DND-41 (cell line): ENCODE results near the gene RMND1.

ENCODE experiments used
- ATAC-seq: fragments of 200-7000 bp; cut with Tn5 transposase; 3 replicates; pipeline ENCODE4 v1.9.1; 2021; ENCODE audit warnings: low read depth; ENCODE audit not compliant: insufficient read depth
- DNase-seq: peaks from one replicate; pipeline ENCODE4 v3.0.0-alpha.2; 2020
- H2AFZ ChIP-seq: 2 replicates; pipeline ENCODE4 v1.6.0; 2012; ENCODE audit warnings: low read depth, low read length
- H3K27ac ChIP-seq: 2 replicates; pipeline ENCODE4 v1.5.1; 2012; ENCODE audit warnings: low read length, inconsistent platforms
- H3K27me3 ChIP-seq: fragments of 200-600 bp; sonication (generic); 2 replicates; pipeline ENCODE4 v1.6.0; 2012; ENCODE audit warnings: low read length, mild to moderate bottlenecking, inconsistent platforms; ENCODE audit not compliant: insufficient read depth, poor library complexity
- H3K36me3 ChIP-seq: 2 replicates; pipeline ENCODE4 v1.5.1; 2012; ENCODE audit warnings: low read length, inconsistent platforms; ENCODE audit not compliant: insufficient read depth
- H3K4me1 ChIP-seq: 2 replicates; pipeline ENCODE4 v1.5.1; 2012; ENCODE audit warnings: mild to moderate bottlenecking, low read length; ENCODE audit not compliant: insufficient read depth
- H3K4me2 ChIP-seq: 2 replicates; pipeline ENCODE4 v1.6.0; 2012; ENCODE audit warnings: mild to moderate bottlenecking, moderate library complexity, low read length, inconsistent platforms; ENCODE audit not compliant: insufficient read depth
- H3K4me3 ChIP-seq, 2 experiments: fragments of 200-600 bp in 1 of 2; shearing (Covaris generic) in 1 of 2; 2 replicates each; pipeline ENCODE4 v1.5.1; 2012 to 2016; ENCODE audit warnings: inconsistent platforms in 2 of 2, low read length in 2 of 2, mild to moderate bottlenecking in 2 of 2, low read depth in 1 of 2, moderate library complexity in 1 of 2
- H3K79me2 ChIP-seq: 2 replicates; pipeline ENCODE4 v1.6.0; 2012; ENCODE audit warnings: low read length, inconsistent platforms; ENCODE audit not compliant: insufficient read depth
- H3K9ac ChIP-seq: 2 replicates; pipeline ENCODE4 v1.6.0; 2012; ENCODE audit warnings: low read depth, mild to moderate bottlenecking, inconsistent platforms, low read length, moderate library complexity
- H3K9me3 ChIP-seq: 2 replicates; pipeline ENCODE4 v1.5.1; 2012; ENCODE audit warnings: low read length, moderate library complexity, mild to moderate bottlenecking, inconsistent platforms; ENCODE audit not compliant: insufficient read depth, severe bottlenecking
- H4K20me1 ChIP-seq: 2 replicates; pipeline ENCODE4 v1.6.0; 2012; ENCODE audit warnings: low read length; ENCODE audit not compliant: insufficient read depth
- EZH2 ChIP-seq: IDR thresholded peaks from 3 replicates; pipeline ENCODE4 v1.6.1; 2012; ENCODE audit warnings: borderline replicate concordance, low read depth, mild to moderate bottlenecking, moderate library complexity, low read length, inconsistent platforms; ENCODE audit not compliant: severe bottlenecking
- TF ChIP-seq, protein P1 (sequence below): IDR thresholded peaks from 2 replicates; pipeline ENCODE4 v1.5.1; 2012; ENCODE audit warnings: borderline replicate concordance, low read length, moderate library complexity, mild to moderate bottlenecking; ENCODE audit not compliant: poor library complexity, severe bottlenecking; ENCODE audit errors: extremely low read depth

The RMND1 gene

DNA sequence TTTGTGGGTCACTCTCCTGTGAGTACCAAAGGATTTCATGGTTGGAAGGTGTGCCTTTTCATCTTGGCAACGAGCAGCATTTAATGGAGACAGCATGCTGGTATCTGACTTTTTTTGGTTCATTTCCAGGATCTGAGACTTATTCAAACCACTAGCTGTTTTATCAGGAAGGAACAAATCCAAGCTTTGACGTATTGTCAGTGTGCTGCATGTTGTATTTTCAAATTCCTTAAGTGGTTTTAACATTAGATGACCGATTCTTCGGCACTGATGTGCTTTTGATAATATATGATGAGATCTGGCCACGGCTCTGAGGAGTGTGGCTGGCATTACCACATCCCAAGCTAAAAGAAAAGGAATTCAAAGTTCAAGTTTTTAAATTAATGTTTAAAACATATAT is 6.4 kb downstream of the RMND1 start:
- Histone ChIP-seq H3K4me2 (no peak overlapping the region), H3K36me3 (peaks cover 34% of the 10 kb centered on the region; the same call in 1 of the 2 replicates), H4K20me1 (peaks cover 8% of the 10 kb centered on the region; the same call in 1 of the 2 replicates), H3K79me2 (peaks cover 87% of the 10 kb centered on the region), H3K9me3 (no peaks in the 10 kb centered on the region), H3K27ac (no peak overlapping the region), H3K4me1 (peaks cover 5% of the 10 kb centered on the region), H3K9ac (no peak overlapping the region), H3K27me3 (no peaks in the 10 kb centered on the region), H2AFZ (no peak overlapping the region), H3K4me3 (no peak overlapping the region)
- DNase-seq, result no peak
- ATAC-seq, result no peak
- no peak for TF ChIP-seq EZH2
- TF ChIP-seq, protein P1, sequence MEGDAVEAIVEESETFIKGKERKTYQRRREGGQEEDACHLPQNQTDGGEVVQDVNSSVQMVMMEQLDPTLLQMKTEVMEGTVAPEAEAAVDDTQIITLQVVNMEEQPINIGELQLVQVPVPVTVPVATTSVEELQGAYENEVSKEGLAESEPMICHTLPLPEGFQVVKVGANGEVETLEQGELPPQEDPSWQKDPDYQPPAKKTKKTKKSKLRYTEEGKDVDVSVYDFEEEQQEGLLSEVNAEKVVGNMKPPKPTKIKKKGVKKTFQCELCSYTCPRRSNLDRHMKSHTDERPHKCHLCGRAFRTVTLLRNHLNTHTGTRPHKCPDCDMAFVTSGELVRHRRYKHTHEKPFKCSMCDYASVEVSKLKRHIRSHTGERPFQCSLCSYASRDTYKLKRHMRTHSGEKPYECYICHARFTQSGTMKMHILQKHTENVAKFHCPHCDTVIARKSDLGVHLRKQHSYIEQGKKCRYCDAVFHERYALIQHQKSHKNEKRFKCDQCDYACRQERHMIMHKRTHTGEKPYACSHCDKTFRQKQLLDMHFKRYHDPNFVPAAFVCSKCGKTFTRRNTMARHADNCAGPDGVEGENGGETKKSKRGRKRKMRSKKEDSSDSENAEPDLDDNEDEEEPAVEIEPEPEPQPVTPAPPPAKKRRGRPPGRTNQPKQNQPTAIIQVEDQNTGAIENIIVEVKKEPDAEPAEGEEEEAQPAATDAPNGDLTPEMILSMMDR, result no peak

DNA sequence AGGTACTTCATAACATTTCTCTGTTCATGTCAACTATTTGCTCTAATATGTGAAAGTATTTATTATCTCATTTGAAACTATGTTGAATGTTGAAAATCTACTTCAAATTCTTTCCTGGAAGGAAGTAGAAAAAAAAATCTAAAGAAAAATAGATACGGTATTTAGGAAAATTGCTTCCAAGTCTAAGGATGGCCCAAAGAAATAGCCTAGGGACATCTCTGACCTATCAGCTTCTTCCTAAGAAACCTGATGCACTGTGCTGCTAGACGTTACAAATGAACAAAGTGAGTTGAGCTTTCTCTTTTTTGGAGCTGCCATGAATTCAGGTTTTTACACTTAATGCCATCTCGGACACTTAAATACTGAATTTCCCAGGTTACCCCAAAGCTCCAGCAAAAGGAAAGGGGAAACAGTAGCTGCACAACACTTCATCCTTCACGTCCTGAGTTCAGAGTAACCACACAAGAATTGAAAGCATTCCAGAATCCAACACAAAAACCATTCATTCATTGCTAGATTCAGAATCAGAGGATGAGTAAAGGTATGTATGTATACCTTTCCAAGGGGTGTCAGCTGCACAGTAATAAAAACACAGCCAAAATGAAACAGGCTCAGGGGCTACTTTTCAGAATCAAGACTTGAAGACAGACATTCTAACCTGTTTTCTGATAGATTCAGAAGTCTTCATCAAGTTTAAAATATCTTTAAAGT is 7.9 kb downstream of the RMND1 start:
- H3K79me2 ChIP-seq, result peaks cover 94% of the 10 kb centered on the region

DNA sequence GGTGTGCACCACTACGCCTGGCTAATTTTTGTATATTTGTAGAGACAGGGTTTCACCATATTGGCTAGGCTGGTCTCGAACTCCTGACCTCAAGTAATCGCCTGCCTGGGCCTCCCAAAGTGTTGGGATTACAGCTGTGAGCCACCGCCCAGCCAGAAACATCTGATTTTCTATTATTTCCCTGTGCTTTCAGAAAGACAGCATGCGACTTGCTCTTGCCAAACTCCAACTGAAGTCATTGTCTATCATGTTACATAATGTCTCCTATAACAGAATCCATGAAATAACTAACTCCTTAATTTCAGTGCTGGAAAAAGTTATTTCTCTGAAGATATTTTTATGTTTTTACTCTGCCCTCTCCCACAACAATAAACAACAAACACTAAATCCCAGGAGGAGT is 8.5 kb downstream of the RMND1 start:
- no peaks in the 10 kb centered on the region for H3K27me3 ChIP-seq
- peaks cover 93% of the 10 kb centered on the region for H3K79me2 ChIP-seq
- no peak overlapping the region for H3K9ac ChIP-seq
- no peak overlapping the region for H3K4me3 ChIP-seq
- H3K4me2 ChIP-seq, result no peak overlapping the region
- no peak for TF ChIP-seq EZH2
- TF ChIP-seq, protein P1, result no peak
- H3K4me1 ChIP-seq, result peaks cover 5% of the 10 kb centered on the region
- H2AFZ ChIP-seq, result no peak overlapping the region
- H4K20me1 ChIP-seq, result peaks cover 8% of the 10 kb centered on the region; the same call in 1 of the 2 replicates
- peaks cover 34% of the 10 kb centered on the region; the same call in 1 of the 2 replicates for H3K36me3 ChIP-seq
- H3K9me3 ChIP-seq, result no peaks in the 10 kb centered on the region
- DNase-seq (no peak), ATAC-seq (no peak)
- H3K27ac ChIP-seq, result no peak overlapping the region

More for the DNA sequence above, 7.9 kb downstream of the RMND1 start:
- H2AFZ ChIP-seq, result no peak overlapping the region
- ATAC-seq (no peak), DNase-seq (no peak)
- H3K9ac ChIP-seq, result no peak overlapping the region
- H3K27me3 ChIP-seq, result no peaks in the 10 kb centered on the region
- peaks cover 34% of the 10 kb centered on the region; the same call in 1 of the 2 replicates for H3K36me3 ChIP-seq
- TF ChIP-seq, protein P1, result no peak
- TF ChIP-seq EZH2, result no peak
- no peak overlapping the region for H3K4me2 ChIP-seq
- peaks cover 8% of the 10 kb centered on the region; the same call in 1 of the 2 replicates for H4K20me1 ChIP-seq
- H3K4me1 ChIP-seq, result peaks cover 5% of the 10 kb centered on the region
- H3K27ac ChIP-seq, result no peak overlapping the region
- no peak overlapping the region for H3K4me3 ChIP-seq
- no peaks in the 10 kb centered on the region for H3K9me3 ChIP-seq
